Mesenchymal stem cell (in vitro differentiated cells and primary cell): Measurements from ENCODE around the gene PIKFYVE.
A peak's percentile ranks its signal among the peaks of the same experiment; 100 is the strongest.
"Not testable (repeated sequence)": the region's sequence is repeated elsewhere in the genome, so short reads cannot be mapped to it uniquely, and the experiment has no call there.

Source experiments
- DNase-seq: peaks from one replicate; pipeline ENCODE4 v3.0.0-alpha.2; 2013
- H2AFZ ChIP-seq: one replicate; pipeline ENCODE4 v1.6.1; 2013; ENCODE audit warnings: low read depth, mild to moderate bottlenecking, control low read depth, inconsistent platforms, low read length, moderate library complexity
- H2AK5ac ChIP-seq: 2 replicates; pipeline ENCODE4 v1.6.1; 2013; ENCODE audit warnings: low read length, moderate library complexity, mild to moderate bottlenecking, inconsistent platforms; ENCODE audit not compliant: severe bottlenecking
- H2BK120ac ChIP-seq: one replicate; pipeline ENCODE4 v1.6.1; 2013; ENCODE audit warnings: low read depth, mild to moderate bottlenecking, inconsistent platforms, low read length, moderate library complexity
- H2BK12ac ChIP-seq, 2 experiments: one replicate each; pipeline ENCODE4 v1.6.1; 2013; ENCODE audit warnings: inconsistent platforms in 2 of 2, low read length in 2 of 2, mild to moderate bottlenecking in 2 of 2, moderate library complexity in 2 of 2, control low read depth in 1 of 2
- H2BK15ac ChIP-seq: one replicate; pipeline ENCODE4 v1.6.1; 2013; ENCODE audit warnings: mild to moderate bottlenecking, low read depth, inconsistent platforms; ENCODE audit not compliant: poor library complexity, severe bottlenecking
- H2BK5ac ChIP-seq: 2 replicates; pipeline ENCODE4 v1.6.1; 2013; ENCODE audit warnings: low read depth, mild to moderate bottlenecking, low read length, control low read depth, inconsistent platforms; ENCODE audit not compliant: poor library complexity, severe bottlenecking
- H3K14ac ChIP-seq, 2 experiments: one replicate each; pipeline ENCODE4 v1.6.1; 2013; ENCODE audit warnings: inconsistent platforms in 2 of 2, low read length in 2 of 2, control low read depth in 1 of 2, mild to moderate bottlenecking in 1 of 2, moderate library complexity in 1 of 2
- H3K18ac ChIP-seq, 2 experiments: one replicate each; pipeline ENCODE4 v1.6.1; 2013; ENCODE audit warnings: inconsistent platforms in 2 of 2, low read length in 2 of 2, control low read depth in 1 of 2, low read depth in 1 of 2, mild to moderate bottlenecking in 1 of 2
- H3K23ac ChIP-seq, 2 experiments: one replicate each; pipeline ENCODE4 v1.6.1; 2013; ENCODE audit warnings: inconsistent platforms in 2 of 2, low read length in 2 of 2, mild to moderate bottlenecking in 2 of 2, moderate library complexity in 2 of 2, control low read depth in 1 of 2
- H3K27ac ChIP-seq: 2 replicates; pipeline ENCODE4 v1.5.1; 2013; ENCODE audit warnings: mild to moderate bottlenecking, moderate library complexity, low read length, control low read depth, inconsistent platforms; ENCODE audit not compliant: poor library complexity, severe bottlenecking
- H3K27me3 ChIP-seq, 2 experiments: 2 replicates each; pipeline versions ENCODE4 v1.6.1 to v1.7.0; 2013; ENCODE audit warnings: low read length in 2 of 2, mild to moderate bottlenecking in 2 of 2, moderate library complexity in 2 of 2, control low read depth in 1 of 2, inconsistent platforms in 1 of 2; ENCODE audit not compliant: control insufficient read depth in 1 of 2, insufficient read depth in 1 of 2
- H3K36me3 ChIP-seq, 2 experiments: 2 replicates each; pipeline versions ENCODE4 v1.6.1 to v1.7.0; 2013; ENCODE audit warnings: low read length in 2 of 2, control low read depth in 1 of 2, inconsistent platforms in 1 of 2, low read depth in 1 of 2, mild to moderate bottlenecking in 1 of 2; ENCODE audit not compliant: insufficient read depth in 2 of 2, control insufficient read depth in 1 of 2
- H3K4ac ChIP-seq, 2 experiments: one replicate each; pipeline ENCODE4 v1.6.1; 2013; ENCODE audit warnings: inconsistent platforms in 2 of 2, low read length in 2 of 2, mild to moderate bottlenecking in 2 of 2, moderate library complexity in 2 of 2, control low read depth in 1 of 2, low read depth in 1 of 2
- H3K4me1 ChIP-seq: 2 replicates; pipeline ENCODE4 v1.6.1; 2013; ENCODE audit warnings: low read depth, low read length, control low read depth; ENCODE audit not compliant: control insufficient read depth, insufficient read depth
- H3K4me2 ChIP-seq: 2 replicates; pipeline ENCODE4 v1.6.1; 2013; ENCODE audit warnings: low read length, mild to moderate bottlenecking, inconsistent platforms; ENCODE audit not compliant: poor library complexity, severe bottlenecking
- H3K4me3 ChIP-seq, 2 experiments: 2 replicates each; pipeline versions ENCODE4 v1.5.1 to v1.7.0; 2013; ENCODE audit warnings: low read length in 2 of 2, mild to moderate bottlenecking in 2 of 2, control low read depth in 1 of 2, low read depth in 1 of 2; ENCODE audit not compliant: insufficient read depth in 1 of 2
- H3K79me1 ChIP-seq: replicated peaks from 2 replicates; pipeline ENCODE4 v1.6.1; 2013; ENCODE audit warnings: mild to moderate bottlenecking, control low read depth, low read length, inconsistent platforms; ENCODE audit not compliant: poor library complexity, severe bottlenecking
- H3K9ac ChIP-seq: 2 replicates; pipeline ENCODE4 v1.7.0; 2013; ENCODE audit warnings: mild to moderate bottlenecking, low read length, moderate library complexity
- H3K9me3 ChIP-seq: 2 replicates; pipeline ENCODE4 v1.7.0; 2013; ENCODE audit warnings: mild to moderate bottlenecking, low read length; ENCODE audit not compliant: control insufficient read depth
- H4K8ac ChIP-seq: one replicate; pipeline ENCODE4 v1.6.1; 2013; ENCODE audit warnings: inconsistent platforms, mild to moderate bottlenecking, low read length, moderate library complexity
- H4K91ac ChIP-seq: one replicate; pipeline ENCODE4 v1.6.1; 2013; ENCODE audit warnings: mild to moderate bottlenecking, low read length, inconsistent platforms
- WGBS: methylation state at CpG from one replicate; pipeline ENCODE4 v1.1.7; 2013; ENCODE audit warnings: mixed read lengths; 5-methylcytosine and 5-hydroxymethylcytosine counted together

PIKFYVE gene

DNA sequence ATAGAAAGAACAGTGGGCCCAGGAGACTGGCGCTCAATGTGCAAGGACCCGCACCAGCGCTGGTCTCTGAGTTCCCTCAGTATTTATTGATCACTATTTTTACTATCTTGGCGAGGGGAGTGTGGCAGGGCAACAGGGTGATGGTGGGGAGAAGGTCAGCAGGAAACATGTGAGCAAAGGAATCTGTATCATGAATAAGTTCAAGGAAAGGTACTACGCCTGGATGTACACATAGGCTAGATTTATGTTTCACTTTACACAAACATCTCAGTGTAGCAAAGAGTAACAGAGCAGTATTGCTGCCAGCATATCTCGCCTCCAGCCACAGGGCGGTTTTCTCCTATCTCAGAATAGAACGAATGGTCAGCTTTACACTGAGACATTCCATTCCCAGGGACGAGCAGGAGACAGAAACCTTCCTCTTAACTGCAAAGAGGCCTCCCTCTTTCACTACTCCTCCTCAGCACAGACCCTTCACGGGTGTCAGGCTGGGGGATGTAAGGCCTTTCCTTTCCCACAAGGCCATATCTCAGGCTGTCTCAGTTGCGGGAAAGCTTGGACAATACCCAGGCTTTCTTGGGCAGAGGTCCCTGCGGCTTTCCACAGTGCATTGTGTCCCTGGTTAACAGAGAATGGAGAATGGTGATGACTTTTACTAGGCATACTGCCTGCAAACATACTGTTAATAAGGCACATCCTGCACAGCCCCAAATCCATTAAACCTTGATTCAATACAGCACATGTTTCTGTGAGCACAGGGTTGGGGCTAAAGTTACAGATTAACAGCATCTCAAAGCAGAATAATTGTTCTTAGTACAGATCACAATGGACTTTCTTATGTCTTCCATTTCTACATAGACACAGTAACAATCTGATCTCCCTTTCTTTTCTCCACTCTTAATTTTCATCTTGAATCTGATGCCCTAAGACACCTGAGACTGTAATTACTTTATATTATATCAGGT, 8.9 kb upstream of the PIKFYVE start:
- H2AK5ac ChIP-seq, H3K9ac ChIP-seq, H3K4me3 ChIP-seq, H3K9me3 ChIP-seq, H3K4me1 ChIP-seq, H3K27me3 ChIP-seq, H3K23ac ChIP-seq, H3K4me2 ChIP-seq, H3K79me1 ChIP-seq, H2BK5ac ChIP-seq, H3K27ac ChIP-seq, H2BK120ac ChIP-seq, H2AFZ ChIP-seq, H4K91ac ChIP-seq, H4K8ac ChIP-seq, H2BK15ac ChIP-seq, H2BK12ac ChIP-seq: not testable (repeated sequence)
- WGBS, result 53% methylated on average over 11 of the region's 12 CpGs
- Histone ChIP-seq H3K36me3 (peaks cover 0 to 14% of the 10 kb centered on the region in 2 experiments), H3K18ac (peak overlapping the region in 1 of 2 experiments; percentile 34), H3K4ac (peak overlapping the region in 1 of 2 experiments; percentile 8), H3K14ac (peak overlapping the region in 1 of 2 experiments; percentile 1)
- DNase-seq, result peak; percentile 59

GRCh38 chr2:208265371-208265800, 669 bp upstream of the PIKFYVE start:
- H3K18ac ChIP-seq, result peak overlapping the region in 1 of 2 experiments; percentile 81
- no peak overlapping the region for H3K23ac ChIP-seq
- peak overlapping the region; percentile 82 to 91 for H3K4ac ChIP-seq
- peak overlapping the region; percentile 82 for H3K27ac ChIP-seq
- H3K27me3 ChIP-seq, result no peaks in the 10 kb centered on the region
- 22% methylated on average over 9 of the region's 9 CpGs for WGBS
- peaks cover 6% of the 10 kb centered on the region for H3K79me1 ChIP-seq
- no peak overlapping the region for H3K14ac ChIP-seq
- peak overlapping the region; percentile 97 for H3K9ac ChIP-seq
- H3K4me3 ChIP-seq, result peak overlapping the region in 1 of 2 experiments; percentile 96
- no peak overlapping the region for H2AK5ac ChIP-seq
- peak overlapping the region; percentile 7 for H2AFZ ChIP-seq
- no peak overlapping the region for H2BK12ac ChIP-seq
- H3K4me1 ChIP-seq, result peaks cover 11% of the 10 kb centered on the region
- peak overlapping the region; percentile 95 for H4K8ac ChIP-seq
- peak overlapping the region; percentile 57 for H4K91ac ChIP-seq
- no peak for DNase-seq
- H3K4me2 ChIP-seq, result peak overlapping the region; percentile 64
- H3K9me3 ChIP-seq, result peaks cover 6% of the 10 kb centered on the region
- H2BK15ac ChIP-seq, result peak overlapping the region; percentile 57
- H2BK120ac ChIP-seq, result no peak overlapping the region
- H2BK5ac ChIP-seq, result no peak overlapping the region
- peaks cover 0 to 4% of the 10 kb centered on the region in 2 experiments for H3K36me3 ChIP-seq

- H2BK15ac ChIP-seq, result peak overlapping the region; percentile 75
- no peak overlapping the region for H3K23ac ChIP-seq
- H4K8ac ChIP-seq, result no peak overlapping the region
- no peak overlapping the region for H2AK5ac ChIP-seq
- H2BK120ac ChIP-seq, result peak overlapping the region; percentile 92
- H3K4me2 ChIP-seq, result peak overlapping the region; percentile 69
- H3K36me3 ChIP-seq, result peaks cover 4% of the 10 kb centered on the region in 2 experiments
- DNase-seq, result peak; percentile 56
- peak overlapping the region in 1 of 2 experiments; percentile 9 for H3K4ac ChIP-seq
- peaks cover 8% of the 10 kb centered on the region for H3K79me1 ChIP-seq
- peaks cover 11% of the 10 kb centered on the region for H3K4me1 ChIP-seq
- peak overlapping the region; percentile 82 to 96 for H3K4me3 ChIP-seq
- peaks cover 6% of the 10 kb centered on the region for H3K9me3 ChIP-seq
- H2AFZ ChIP-seq, result peak overlapping the region; percentile 1
- H2BK5ac ChIP-seq, result no peak overlapping the region
- no peak overlapping the region for H4K91ac ChIP-seq
- peak overlapping the region; percentile 76 for H3K27ac ChIP-seq
- H3K18ac ChIP-seq, result peak overlapping the region; percentile 67 to 70
- no peak overlapping the region for H3K14ac ChIP-seq
- no peaks in the 10 kb centered on the region for H3K27me3 ChIP-seq
- H2BK12ac ChIP-seq, result peak overlapping the region in 1 of 2 experiments; percentile 55
- under 1% methylated on average over 11 of the region's 11 CpGs for whole genome bisulfite sequencing
- H3K9ac ChIP-seq, result peak overlapping the region; percentile 97
These were observed 468 bp downstream of the PIKFYVE start for GRCh38 chr2:208266553-208266893.

GRCh38 chr2:208266936-208267335, 881 bp downstream of the PIKFYVE start:
- Histone ChIP-seq H3K27me3 (no peaks in the 10 kb centered on the region), H3K4me1 (peaks cover 11% of the 10 kb centered on the region), H3K79me1 (peaks cover 8% of the 10 kb centered on the region), H2AK5ac (no peak overlapping the region), H2BK5ac (no peak overlapping the region), H4K91ac (no peak overlapping the region), H3K4ac (no peak overlapping the region), H2BK15ac (no peak overlapping the region), H3K14ac (no peak overlapping the region), H3K36me3 (peaks cover 4 to 7% of the 10 kb centered on the region in 2 experiments), H2BK12ac (no peak overlapping the region), H2BK120ac (no peak overlapping the region), H4K8ac (no peak overlapping the region), H3K23ac (no peak overlapping the region), H3K9ac (peak overlapping the region; percentile 97), H3K18ac (no peak overlapping the region), H3K4me2 (peak overlapping the region; percentile 69), H3K27ac (peak overlapping the region; percentile 76), H3K4me3 (peak overlapping the region in 1 of 2 experiments; percentile 96), H3K9me3 (peaks cover 6% of the 10 kb centered on the region), H2AFZ (no peak overlapping the region)
- DNase-seq, result peak; percentile 45
- WGBS, result 0% methylated on average over 1 of the region's 3 CpGs
